ENCODE results near the gene ANAPC15.
A peak's percentile ranks its signal among the peaks of the same experiment; 100 is the strongest.

The ANAPC15 gene

GRCh38 chr11:72083414-72083813 is 29.1 kb downstream of the ANAPC15 start:
- H3K36me3 Mint-ChIP-seq, result peaks cover 15% of the 10 kb centered on the region
- no peaks in the 10 kb centered on the region for H3K9me3 Mint-ChIP-seq
- ATAC-seq, result no peak
- H3K27ac Mint-ChIP-seq, result no peak overlapping the region
- H3K4me3 Mint-ChIP-seq, result no peak overlapping the region
- DNase-seq (ENCODE audit: low spot score in 2 of 2), result no peak
- H3K4me1 Mint-ChIP-seq, result peaks cover 42% of the 10 kb centered on the region

DNA sequence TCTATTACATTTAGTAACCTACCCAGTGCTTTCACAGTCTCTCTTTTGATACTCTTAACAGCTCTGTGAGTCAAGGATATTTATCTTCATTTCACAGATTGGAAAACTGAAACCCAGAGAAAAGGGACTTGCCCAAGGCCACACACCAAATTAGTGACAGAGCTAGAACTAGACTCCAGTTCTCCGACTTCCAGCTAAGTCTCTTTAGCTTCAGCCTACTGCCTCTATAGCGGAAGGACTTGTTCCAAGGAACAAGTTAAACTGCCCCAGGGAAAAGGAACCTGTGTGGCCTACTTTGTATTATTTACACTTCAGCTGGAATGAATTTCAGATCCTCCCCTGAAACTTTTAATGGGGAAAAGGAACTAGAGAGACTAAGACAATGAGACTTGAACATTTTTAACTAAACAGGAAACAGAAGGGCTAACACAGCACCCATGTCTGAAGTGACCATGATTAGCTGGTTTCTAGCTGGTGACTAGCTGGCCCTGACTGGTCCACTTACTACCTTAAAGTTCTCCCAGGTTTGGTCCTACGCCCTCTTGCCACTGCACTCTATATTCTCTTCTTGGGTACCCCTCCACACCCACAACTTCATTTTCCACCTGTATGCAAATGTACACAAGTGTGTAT is 30.6 kb downstream of the ANAPC15 start:
- no peak for DNase-seq (ENCODE audit: low spot score in 2 of 2)
- H3K9me3 Mint-ChIP-seq, result no peaks in the 10 kb centered on the region
- peaks cover 47% of the 10 kb centered on the region for H3K4me1 Mint-ChIP-seq
- H3K36me3 Mint-ChIP-seq, result peaks cover 15% of the 10 kb centered on the region
- H3K27ac Mint-ChIP-seq, result peak overlapping the region; percentile 97
- no peak for ATAC-seq
- H3K4me3 Mint-ChIP-seq, result peak overlapping the region; percentile 98

GRCh38 chr11:72081184-72081644 is 31.3 kb downstream of the ANAPC15 start:
- DNase-seq (ENCODE audit: low spot score in 2 of 2) (no peak), ATAC-seq (no peak)
- peak overlapping the region; percentile 98 for H3K4me3 Mint-ChIP-seq
- H3K36me3 Mint-ChIP-seq, result peaks cover 19% of the 10 kb centered on the region
- no peaks in the 10 kb centered on the region for H3K9me3 Mint-ChIP-seq
- peaks cover 49% of the 10 kb centered on the region for H3K4me1 Mint-ChIP-seq
- peak overlapping the region; percentile 97 for H3K27ac Mint-ChIP-seq

DNA sequence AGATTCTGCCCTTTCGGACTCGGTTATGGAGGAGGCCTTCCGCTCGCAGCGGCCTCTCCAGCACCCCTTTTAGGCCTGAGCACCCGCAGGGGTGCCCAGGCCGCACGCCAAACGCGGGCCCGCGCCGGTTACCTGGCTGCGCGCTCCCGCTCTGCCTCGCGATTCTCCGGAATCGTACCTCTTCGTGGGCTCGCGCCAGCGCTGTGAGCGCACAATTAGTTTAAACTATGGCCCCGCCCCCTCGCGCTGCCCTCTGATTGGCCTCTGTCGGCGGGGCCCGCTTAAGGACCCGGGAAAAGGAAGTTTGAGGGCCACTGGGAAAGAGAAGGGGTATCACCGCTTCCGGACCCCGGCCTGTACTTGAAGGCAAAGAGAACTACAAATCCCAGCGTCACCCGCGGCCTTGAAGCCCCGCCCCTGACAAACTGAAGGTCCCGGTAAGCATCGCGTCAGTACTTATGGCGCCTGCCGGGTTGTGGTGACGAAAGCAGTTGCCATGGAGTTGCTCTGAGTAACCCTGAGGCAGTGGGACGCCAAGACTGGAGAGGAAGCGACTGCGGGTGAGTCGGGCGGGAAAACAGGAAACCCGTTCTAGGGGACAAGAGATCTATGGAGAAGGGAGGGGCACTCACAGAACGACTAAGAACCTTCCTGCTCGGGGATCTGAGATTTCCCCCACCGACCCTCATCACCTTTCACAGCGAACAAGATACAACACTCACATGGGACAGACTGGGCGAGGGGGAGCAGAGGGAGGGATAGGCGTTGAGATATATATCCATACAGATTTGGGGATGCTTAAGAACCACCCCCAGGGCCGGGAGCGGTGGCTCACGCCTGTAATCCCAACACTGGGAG is 31.9 kb downstream of the ANAPC15 start, which contains the start of the genes LRRC51 and NUMA1:
Gene LRRC51 (plus strand): TSS at position 525 of the 858 bp plus-strand sequence. CDS start 8,234 bp downstream, outside the sequence.
Gene NUMA1 (minus strand): TSS at position 217 of the 858 bp plus-strand sequence. CDS start 44,599 bp downstream, outside the sequence.
- H3K4me3 Mint-ChIP-seq, result peak within 1 kb of the TSS; percentile 98
- peak within 1 kb of the TSS; percentile 97 for H3K27ac Mint-ChIP-seq
- peaks cover 43% of the 10 kb centered on the region for H3K4me1 Mint-ChIP-seq
- ATAC-seq (peak; percentile 97), DNase-seq (ENCODE audit: low spot score in 2 of 2) (peak; percentile 91 to 99)
- peaks cover 25% of the 10 kb centered on the region for H3K36me3 Mint-ChIP-seq
- no peaks in the 10 kb centered on the region for H3K9me3 Mint-ChIP-seq

DNA sequence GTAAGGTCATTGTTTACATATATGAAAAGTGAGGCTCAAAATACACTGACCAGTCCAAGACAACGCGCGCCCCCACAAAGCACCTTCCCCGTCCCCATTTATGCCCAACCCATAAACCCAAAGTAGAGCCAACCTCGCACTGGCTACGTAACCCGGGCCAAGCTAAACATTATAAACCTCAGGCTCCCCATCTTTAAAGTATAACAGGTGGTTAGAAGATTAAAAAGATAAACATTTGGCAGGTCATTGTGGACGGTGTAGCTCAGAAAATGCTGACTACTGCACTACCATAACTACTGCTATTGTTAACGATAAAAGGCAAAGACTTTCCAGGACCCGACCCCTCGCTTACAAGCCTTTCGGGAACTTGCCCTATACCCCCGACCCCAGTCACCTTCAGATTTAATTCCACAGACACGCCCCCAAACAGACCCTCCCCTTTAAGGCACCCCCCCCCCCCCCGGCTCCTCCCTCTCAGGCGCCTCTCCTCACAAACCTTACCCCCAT is 32.6 kb downstream of the ANAPC15 start:
- DNase-seq (ENCODE audit: low spot score in 2 of 2), result no peak

DNA sequence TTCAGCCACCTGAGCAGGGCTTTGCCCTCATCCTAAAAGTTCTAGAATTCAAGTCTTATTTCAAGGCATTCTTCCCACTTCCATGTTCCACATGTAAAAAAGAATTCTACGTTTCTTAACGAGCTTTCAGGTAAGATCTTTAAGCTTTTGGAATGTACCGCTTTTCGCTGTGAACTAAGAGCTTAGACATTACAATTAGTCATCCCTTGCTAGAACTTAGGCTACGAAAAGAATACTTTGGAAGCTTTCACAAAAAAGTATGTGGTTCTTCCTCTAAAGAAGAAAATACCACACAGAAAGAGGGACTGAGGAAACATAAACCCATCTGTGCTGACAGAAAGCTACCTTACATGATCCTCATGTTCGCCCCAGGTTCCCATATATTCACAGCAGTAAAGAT is 34.0 kb downstream of the ANAPC15 start:
- Mint-ChIP-seq H3K36me3 (peaks cover 38% of the 10 kb centered on the region), H3K9me3 (no peaks in the 10 kb centered on the region), H3K4me3 (peak overlapping the region; percentile 98), H3K4me1 (peaks cover 42% of the 10 kb centered on the region), H3K27ac (no peak overlapping the region)
- DNase-seq (ENCODE audit: low spot score in 2 of 2) (no peak), ATAC-seq (no peak)

More for the DNA sequence above, 32.6 kb downstream of the ANAPC15 start:
- Mint-ChIP-seq H3K4me1 (peaks cover 42% of the 10 kb centered on the region), H3K36me3 (peaks cover 29% of the 10 kb centered on the region), H3K27ac (peak overlapping the region; percentile 97), H3K4me3 (peak overlapping the region; percentile 98), H3K9me3 (no peaks in the 10 kb centered on the region)
- no peak for ATAC-seq

DNA sequence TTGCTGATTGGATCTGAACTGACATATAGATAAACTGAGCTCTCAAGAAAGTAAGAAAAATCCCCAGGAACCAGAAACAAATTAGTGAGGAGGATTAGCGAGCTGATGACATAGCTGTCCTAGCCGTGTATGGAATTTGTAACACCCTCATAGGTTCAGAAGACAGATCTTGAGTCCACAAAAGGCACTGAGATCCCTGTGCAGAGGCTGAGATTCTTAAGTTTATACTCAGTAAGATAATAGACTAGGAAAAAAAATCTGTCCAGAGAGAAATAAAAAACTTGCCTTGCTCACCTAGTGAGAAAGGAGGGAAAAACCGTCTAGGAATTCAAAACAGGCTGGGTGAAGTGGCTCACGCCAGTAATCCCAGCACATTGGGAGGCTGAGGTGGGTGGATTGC is 36.7 kb downstream of the ANAPC15 start:
- Mint-ChIP-seq H3K27ac (no peak overlapping the region), H3K9me3 (no peaks in the 10 kb centered on the region), H3K4me3 (no peak overlapping the region), H3K36me3 (peaks cover 35% of the 10 kb centered on the region), H3K4me1 (peaks cover 36% of the 10 kb centered on the region)
- ATAC-seq (no peak), DNase-seq (ENCODE audit: low spot score in 2 of 2) (no peak)

- no peaks in the 10 kb centered on the region for H3K9me3 Mint-ChIP-seq
- H3K4me1 Mint-ChIP-seq, result peaks cover 34% of the 10 kb centered on the region
- ATAC-seq (no peak), DNase-seq (ENCODE audit: low spot score in 2 of 2) (no peak)
- no peak overlapping the region for H3K27ac Mint-ChIP-seq
- H3K4me3 Mint-ChIP-seq, result no peak overlapping the region
- peaks cover 29% of the 10 kb centered on the region for H3K36me3 Mint-ChIP-seq
Observed at GRCh38 chr11:72075109-72075508, 37.4 kb downstream of the ANAPC15 start.

DNA sequence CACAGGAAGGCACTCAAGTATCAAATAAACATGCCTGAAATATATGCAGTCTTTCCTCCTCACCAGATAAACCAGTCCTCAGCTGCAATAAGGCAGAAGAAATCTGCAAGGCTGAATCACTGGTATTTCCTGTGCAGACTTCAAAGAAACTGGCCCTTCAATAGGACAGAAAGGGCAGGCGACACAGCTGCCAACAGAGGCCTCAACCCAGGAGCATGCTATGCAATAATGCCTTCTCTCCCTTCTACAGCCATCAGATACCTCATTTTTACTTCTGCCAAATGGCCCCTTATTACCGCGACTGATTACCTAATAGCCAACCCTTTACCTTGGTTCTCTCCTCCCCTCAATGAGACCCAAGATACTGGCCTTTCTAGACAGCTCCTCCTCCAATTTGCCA is 40.1 kb downstream of the ANAPC15 start:
- H3K4me1 Mint-ChIP-seq, result peaks cover 51% of the 10 kb centered on the region
- ATAC-seq (peak; percentile 49), DNase-seq (ENCODE audit: low spot score in 2 of 2) (no peak)
- no peaks in the 10 kb centered on the region for H3K9me3 Mint-ChIP-seq
- no peak overlapping the region for H3K4me3 Mint-ChIP-seq
- no peak overlapping the region for H3K27ac Mint-ChIP-seq
- peaks cover 48% of the 10 kb centered on the region for H3K36me3 Mint-ChIP-seq

DNA sequence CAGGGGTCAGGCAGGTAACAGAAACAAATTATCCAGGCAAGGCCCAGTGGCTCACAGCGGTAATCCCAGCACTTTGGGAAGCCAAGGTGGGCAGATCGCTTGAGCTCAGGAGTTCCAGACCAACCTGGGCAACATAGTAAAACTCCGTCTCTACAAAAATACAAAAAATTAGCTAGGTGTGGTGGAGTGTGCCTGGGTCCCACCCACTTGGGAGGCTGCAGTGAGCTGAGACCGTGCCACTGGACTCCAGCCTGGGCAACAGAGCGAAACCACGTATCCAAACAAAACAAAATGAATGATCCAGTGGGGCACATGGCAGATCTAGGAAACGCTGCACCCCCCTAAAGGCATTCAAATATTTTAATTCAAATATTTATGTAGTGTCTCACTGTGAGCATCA is 42.0 kb downstream of the ANAPC15 start:
- Mint-ChIP-seq H3K36me3 (peaks cover 41% of the 10 kb centered on the region), H3K4me1 (peaks cover 47% of the 10 kb centered on the region), H3K9me3 (no peaks in the 10 kb centered on the region), H3K27ac (peak overlapping the region; percentile 86), H3K4me3 (peak overlapping the region; percentile 13)
- no peak for DNase-seq (ENCODE audit: low spot score in 2 of 2)
- no peak for ATAC-seq

DNA sequence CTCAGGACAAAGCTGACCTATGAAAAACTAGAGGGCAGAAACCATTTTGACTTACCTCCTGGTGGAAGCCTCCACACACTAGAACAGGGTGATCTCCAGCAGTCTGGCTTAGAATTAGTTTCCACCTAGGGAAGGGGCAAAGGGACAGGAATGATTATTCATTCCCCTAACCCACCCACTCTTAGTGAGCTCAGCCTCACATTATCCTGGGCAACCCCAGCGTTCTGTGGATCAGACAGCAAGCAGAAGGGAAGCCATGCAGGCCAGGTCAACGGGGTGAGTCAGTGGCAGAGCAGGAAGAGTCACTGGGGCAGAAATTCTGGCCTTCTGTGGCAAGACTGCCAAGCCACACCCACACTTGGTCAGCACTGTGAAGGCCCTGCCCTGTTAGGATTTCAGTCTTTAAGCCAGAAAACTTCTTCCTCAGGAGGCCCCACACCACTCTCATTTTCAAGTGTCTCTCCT is 42.7 kb downstream of the ANAPC15 start:
- H3K4me3 Mint-ChIP-seq, result peak overlapping the region; percentile 13
- no peaks in the 10 kb centered on the region for H3K9me3 Mint-ChIP-seq
- DNase-seq (ENCODE audit: low spot score in 2 of 2), result no peak
- peak overlapping the region; percentile 86 for H3K27ac Mint-ChIP-seq
- peaks cover 38% of the 10 kb centered on the region for H3K36me3 Mint-ChIP-seq
- H3K4me1 Mint-ChIP-seq, result peaks cover 47% of the 10 kb centered on the region
- ATAC-seq, result peak; percentile 74

GRCh38 chr11:72069200-72069599 is 43.3 kb downstream of the ANAPC15 start:
- H3K4me3 Mint-ChIP-seq, result peak overlapping the region; percentile 13
- peaks cover 37% of the 10 kb centered on the region for H3K36me3 Mint-ChIP-seq
- ATAC-seq (peak; percentile 67), DNase-seq (ENCODE audit: low spot score in 2 of 2) (no peak)
- no peaks in the 10 kb centered on the region for H3K9me3 Mint-ChIP-seq
- H3K4me1 Mint-ChIP-seq, result peaks cover 47% of the 10 kb centered on the region
- H3K27ac Mint-ChIP-seq, result peak overlapping the region; percentile 86

- no peaks in the 10 kb centered on the region for H3K9me3 Mint-ChIP-seq
- peaks cover 48% of the 10 kb centered on the region for H3K36me3 Mint-ChIP-seq
- H3K4me3 Mint-ChIP-seq, result no peak overlapping the region
- peak overlapping the region; percentile 50 for H3K27ac Mint-ChIP-seq
- DNase-seq (ENCODE audit: low spot score in 2 of 2) (no peak), ATAC-seq (peak; percentile 65)
- peaks cover 46% of the 10 kb centered on the region for H3K4me1 Mint-ChIP-seq
Observed at GRCh38 chr11:72067676-72068075, 44.8 kb downstream of the ANAPC15 start.

DNA sequence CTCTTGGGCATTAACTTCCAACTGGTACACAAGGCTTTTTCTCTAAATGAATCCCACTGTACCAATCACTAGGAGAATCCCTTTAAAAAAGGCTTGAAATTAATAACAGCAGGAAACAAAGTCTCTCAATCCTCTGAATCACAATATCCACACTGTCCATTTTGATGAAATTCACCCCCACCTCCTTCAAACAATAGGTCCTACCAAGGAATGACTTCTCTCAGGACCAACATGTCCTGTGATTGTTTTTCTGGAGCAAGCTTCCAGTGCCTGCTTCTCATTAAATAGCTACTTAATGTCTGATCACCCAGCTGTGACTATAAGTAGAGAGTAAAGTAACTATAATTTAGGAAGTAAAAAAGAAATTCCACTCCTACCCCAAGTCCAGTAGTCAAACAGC is 45.2 kb downstream of the ANAPC15 start:
- peak overlapping the region; percentile 50 for H3K27ac Mint-ChIP-seq
- H3K9me3 Mint-ChIP-seq, result no peaks in the 10 kb centered on the region
- H3K4me3 Mint-ChIP-seq, result no peak overlapping the region
- ATAC-seq (no peak), DNase-seq (ENCODE audit: low spot score in 2 of 2) (no peak)
- peaks cover 52% of the 10 kb centered on the region for H3K36me3 Mint-ChIP-seq
- H3K4me1 Mint-ChIP-seq, result peaks cover 42% of the 10 kb centered on the region

GRCh38 chr11:72066855-72067254 is 45.6 kb downstream of the ANAPC15 start:
- H3K4me3 Mint-ChIP-seq, result no peak overlapping the region
- H3K9me3 Mint-ChIP-seq, result no peaks in the 10 kb centered on the region
- H3K36me3 Mint-ChIP-seq, result peaks cover 57% of the 10 kb centered on the region
- no peak overlapping the region for H3K27ac Mint-ChIP-seq
- peaks cover 38% of the 10 kb centered on the region for H3K4me1 Mint-ChIP-seq
- ATAC-seq (no peak), DNase-seq (ENCODE audit: low spot score in 2 of 2) (no peak)

All from stimulated activated effector memory CD8-positive, alpha-beta T cell treated with anti-CD3 and anti-CD28 coated beads, Interleukin-12 subunit alpha, Interleukin-12 subunit beta, amount 100 ng/mL, for 72 hours (primary cell).